Stimulated activated CD4-positive, alpha-beta T cell treated with anti-CD3 and anti-CD28 coated beads, Interleukin-1b, Interleukin-23, amount 100 ng/mL, for 24 hours (primary cell): ENCODE measurements around the gene CD320.
"Not testable (repeated sequence)": the region's sequence is repeated elsewhere in the genome, so short reads cannot be mapped to it uniquely, and the experiment has no call there.

ENCODE experiments used
- DNase-seq, 4 experiments: peaks; one replicate each; pipeline ENCODE4 v3.0.0-alpha.2; 2020; ENCODE audit warnings: low read depth in 4 of 4, low spot score in 1 of 4

CD320 gene

GRCh38 chr19:8307965-8308866, at the start of gene CD320:
TSS of gene CD320 (minus strand) at chr19:8308358. CDS start at chr19:8308290, 68 bp downstream.
- DNase-seq = peak; percentile 66 to 84 (median 75)

- no peak for DNase-seq
Measured at GRCh38 chr19:8357007-8357521, 48.9 kb upstream of the CD320 start.

DNA sequence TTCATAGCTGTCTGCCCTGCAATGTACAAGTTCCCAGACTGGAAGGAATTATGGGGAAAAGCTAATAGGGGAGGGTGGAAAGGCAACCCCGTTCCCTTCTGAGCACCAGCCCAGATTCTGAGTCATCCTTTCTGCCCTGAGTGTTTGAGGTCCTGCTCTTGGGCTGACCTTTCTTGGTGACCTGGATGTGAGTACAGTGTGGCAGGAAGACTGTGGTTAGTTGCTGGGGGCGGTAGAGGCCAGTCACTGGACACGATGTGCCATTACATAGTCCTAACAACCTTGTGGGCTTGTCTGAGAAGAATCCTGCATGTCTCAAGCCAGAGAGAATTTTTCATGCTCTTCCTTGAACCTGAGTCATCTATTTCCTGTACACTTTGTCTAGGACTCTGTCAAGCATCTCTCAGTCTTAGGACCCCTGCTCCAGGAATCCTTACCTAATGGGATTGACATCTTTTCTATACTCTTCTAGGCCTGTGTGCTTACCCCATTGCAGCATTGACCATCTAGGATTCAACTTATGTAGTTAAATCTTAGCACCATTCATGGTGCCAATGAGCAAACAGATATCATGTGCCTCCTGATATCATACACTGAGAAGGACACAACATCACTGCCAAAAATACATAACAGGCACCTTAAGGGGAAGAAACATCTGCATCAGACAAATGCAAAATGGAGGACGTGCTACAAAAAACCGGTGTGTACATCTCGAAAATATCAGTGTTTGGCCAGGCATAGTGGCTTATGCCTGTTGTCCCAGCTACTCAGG, 47.7 kb upstream of the CD320 start:
- no peak for DNase-seq

GRCh38 chr19:8352845-8353244, 44.7 kb upstream of the CD320 start:
- DNase-seq = not testable (repeated sequence)

DNA sequence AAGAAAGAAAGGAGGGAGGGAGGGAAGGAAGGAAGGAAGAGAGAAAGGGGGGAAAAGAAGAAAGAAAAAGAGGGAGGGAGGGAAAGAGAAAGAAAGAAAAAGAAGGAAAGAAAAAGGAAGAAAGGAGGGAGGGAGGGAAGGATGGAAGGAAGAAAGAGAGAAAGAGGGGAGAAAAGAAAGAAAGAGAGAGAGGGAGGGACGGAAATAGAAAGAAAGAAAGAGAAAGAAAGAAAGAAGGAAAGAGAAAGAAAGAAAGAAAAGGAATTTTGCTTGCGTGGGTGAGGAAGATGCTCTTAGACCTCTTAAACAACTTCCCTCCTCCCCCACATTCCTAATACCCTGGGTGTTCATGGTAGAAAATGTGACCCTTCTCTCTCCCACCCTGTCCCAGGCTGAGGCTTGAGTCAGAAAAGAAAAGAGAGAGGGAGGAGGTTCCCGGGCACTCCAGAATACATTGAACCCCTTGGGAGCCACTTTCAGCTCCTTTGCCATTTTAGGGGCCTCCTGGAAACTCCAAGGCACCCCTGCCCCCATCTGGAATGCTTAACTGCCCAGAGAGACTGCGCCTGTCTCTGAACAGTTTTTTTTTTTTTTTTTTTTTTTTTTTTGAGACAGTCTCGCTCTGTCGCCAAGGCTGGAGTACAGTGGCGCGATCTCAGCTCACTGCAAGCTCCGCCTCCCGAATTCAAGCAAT, 44.1 kb upstream of the CD320 start:
- DNase-seq = no peak

- not testable (repeated sequence) for DNase-seq
Measured at GRCh38 chr19:8349629-8350372, 41.6 kb upstream of the CD320 start.

- no peak for DNase-seq
Measured at GRCh38 chr19:8343483-8343844, 35.3 kb upstream of the CD320 start.

- DNase-seq = peak; percentile 79 to 93 (median 84)
Measured at GRCh38 chr19:8342684-8343482, 34.7 kb upstream of the CD320 start, which contains the start of gene KANK3. TSS of gene KANK3 (minus strand) at chr19:8343262. CDS start at chr19:8337828, 5,434 bp downstream.

GRCh38 chr19:8342316-8342683, 34.1 kb upstream of the CD320 start:
- DNase-seq = no peak

GRCh38 chr19:8341504-8341903, 33.3 kb upstream of the CD320 start:
- not testable (repeated sequence) for DNase-seq

DNA sequence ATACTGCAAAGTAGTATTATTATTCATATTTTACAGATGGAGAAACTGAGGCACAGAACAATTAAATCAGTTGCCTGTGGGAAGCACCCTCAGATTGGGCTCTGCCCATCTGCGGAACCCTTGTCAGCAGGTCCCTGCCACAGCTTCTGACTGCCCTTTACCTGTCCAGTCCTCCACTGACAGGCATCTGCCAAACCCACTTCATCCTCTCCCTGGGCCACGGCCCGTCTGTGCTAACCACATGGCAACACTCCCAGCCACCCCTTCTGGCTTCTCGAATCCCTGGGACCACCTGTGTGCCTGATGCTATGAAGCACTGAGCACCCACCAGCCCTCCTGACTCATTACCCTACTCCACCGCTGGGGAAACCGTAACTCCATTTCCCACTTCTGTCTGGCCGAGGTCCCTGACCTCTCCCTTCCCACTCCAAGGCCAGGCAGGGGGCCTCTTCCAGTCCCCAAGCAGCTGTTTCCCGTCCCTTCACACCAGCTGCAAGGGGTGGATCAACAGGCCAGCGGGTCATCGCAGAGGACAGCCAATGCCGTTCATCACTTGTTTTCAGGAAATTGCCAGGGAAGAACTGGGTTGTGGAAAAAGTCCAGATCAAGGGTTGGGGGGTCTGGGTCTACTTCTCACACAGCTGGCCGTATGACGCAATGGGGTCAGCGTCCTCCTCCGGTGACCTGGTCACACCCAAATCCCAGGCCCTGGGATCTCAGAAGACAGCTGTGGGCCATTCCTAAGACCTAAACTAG, 32.4 kb upstream of the CD320 start:
- DNase-seq = no peak

DNA sequence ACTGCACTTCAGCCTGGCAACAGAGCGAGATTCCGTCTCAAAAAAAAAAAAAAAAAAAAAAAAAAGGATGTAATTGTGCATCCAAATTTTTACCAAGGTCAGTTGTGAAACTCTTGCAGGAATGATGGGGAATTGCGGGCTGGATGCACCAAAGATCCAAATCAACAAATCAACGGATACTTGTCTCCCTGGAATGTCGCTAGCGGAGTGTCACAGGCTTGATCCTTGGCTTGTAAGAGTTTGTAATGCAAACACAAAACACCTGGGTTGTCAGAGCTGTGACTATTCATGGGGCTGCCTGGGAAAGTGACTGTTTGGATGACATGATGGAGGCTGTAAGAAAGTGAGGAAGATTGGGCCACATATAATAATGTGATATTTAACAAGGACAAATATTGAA, 30.7 kb upstream of the CD320 start:
- no peak for DNase-seq

DNA sequence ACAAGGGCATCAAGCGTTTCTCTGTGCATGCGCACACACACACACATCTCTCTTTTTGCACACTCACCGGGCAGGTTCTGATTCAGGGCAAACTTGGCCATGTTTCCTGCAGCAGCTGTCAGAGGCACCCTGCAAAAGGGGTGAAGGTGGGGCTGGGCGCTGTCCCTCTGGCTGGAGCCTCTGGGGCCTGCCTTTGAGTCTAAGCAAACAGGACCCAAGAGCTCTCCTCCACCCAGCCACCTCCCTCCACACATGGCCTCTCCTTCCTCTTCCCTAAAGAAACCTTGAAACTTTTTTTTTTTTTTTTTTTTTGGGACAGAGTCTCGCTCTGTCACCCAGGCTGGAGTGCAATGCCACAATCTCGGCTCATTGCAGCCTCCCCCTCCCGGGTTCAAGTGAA, 29.6 kb upstream of the CD320 start:
- no peak for DNase-seq

DNA sequence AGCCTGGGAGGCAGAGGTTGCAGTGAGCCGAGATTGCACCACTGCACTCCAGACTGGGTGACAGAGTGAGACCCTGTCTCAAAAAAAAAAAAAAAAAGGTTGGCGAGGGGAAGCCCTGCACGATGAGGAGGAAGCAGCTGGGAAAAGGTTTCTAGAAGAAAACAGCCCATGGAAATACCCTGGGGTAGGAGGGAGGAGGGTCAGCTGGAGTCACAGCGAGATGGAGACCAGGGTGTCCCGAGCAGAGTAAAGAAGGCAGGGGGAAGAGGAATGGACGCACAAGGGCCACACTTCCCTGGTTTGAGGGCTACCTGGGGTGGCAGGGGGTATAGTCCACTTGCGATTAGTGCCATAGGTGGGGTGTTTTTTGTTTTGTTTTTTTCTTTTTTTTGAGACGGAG, 28.5 kb upstream of the CD320 start:
- DNase-seq = no peak

- no peak for DNase-seq
Measured at GRCh38 chr19:8336072-8336569, 28.0 kb upstream of the CD320 start.

- DNase-seq = no peak
Measured at GRCh38 chr19:8335343-8336071, 27.3 kb upstream of the CD320 start.

DNA sequence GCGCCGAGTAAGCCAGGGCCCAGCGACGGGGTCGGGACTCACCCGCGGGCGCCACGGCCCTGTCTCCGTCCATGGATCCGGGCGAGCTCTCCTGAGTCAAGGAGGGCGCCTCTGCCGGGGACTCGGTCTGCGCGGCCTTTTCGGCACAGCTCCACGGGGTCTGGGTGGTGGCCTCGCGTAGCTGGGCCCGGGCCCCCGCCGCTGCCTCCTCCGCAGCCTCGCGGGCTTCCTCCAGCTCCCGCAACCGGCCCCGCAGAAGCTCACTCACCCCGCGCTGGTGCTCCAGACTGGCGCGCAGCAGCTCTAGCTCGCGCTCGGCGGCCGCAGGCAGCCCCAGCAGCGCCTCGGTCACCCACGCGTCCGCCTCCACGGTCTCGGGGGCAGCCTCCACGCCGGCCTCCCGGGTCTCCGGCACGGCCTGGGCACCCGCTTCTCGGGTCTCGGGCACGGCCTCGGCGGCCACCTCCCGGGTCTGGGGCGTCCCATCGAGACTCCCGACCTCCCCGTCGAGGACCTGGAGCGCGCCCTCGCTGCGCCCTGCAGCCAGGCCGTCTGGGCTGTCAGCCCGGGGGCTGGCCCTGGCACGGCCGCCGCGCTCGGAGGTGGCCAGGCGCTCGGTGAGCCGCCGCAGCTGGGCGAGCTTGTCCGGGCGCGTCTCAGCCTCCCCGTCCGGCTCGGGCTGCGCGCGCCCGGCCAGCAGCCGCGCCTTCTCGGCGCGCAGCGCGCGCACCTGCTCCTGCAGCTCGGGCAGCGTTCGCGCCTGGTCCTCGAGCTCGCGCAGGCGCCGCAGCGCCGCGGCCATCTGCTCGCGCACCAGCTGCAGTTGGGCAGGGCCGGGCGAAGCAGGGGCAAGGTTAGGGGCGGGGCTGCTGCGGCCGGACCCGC, 26.5 kb upstream of the CD320 start:
- no peak for DNase-seq
